A549 treated with Mapracorat at 1 μM for 4 hours (cell line): Measurements from ENCODE around the gene SLAMF7. TPM values are rescaled to one million over a fixed set of nuclear protein-coding genes. Genes with fewer than 3 reads are reported as not detected.

Experiments used
- total RNA-seq: library from RNA; stranded (reverse); fragments of 200-300 nt; extraction: Qiagen RNA extraction; gene quantifications from 5 replicates; pipeline ENCODE4 v1.2.3, GENCODE V29; 2022

The SLAMF7 gene
- 1.3 to 2.9 TPM (median 1.6 TPM) in 5 replicates for total RNA-seq

GRCh38 chr1:160739098-160739511, at the start of gene SLAMF7:
Gene SLAMF7, plus strand, starts transcription at chr1:160739247. Its CDS starts 55 bp downstream, at chr1:160739302.

DNA sequence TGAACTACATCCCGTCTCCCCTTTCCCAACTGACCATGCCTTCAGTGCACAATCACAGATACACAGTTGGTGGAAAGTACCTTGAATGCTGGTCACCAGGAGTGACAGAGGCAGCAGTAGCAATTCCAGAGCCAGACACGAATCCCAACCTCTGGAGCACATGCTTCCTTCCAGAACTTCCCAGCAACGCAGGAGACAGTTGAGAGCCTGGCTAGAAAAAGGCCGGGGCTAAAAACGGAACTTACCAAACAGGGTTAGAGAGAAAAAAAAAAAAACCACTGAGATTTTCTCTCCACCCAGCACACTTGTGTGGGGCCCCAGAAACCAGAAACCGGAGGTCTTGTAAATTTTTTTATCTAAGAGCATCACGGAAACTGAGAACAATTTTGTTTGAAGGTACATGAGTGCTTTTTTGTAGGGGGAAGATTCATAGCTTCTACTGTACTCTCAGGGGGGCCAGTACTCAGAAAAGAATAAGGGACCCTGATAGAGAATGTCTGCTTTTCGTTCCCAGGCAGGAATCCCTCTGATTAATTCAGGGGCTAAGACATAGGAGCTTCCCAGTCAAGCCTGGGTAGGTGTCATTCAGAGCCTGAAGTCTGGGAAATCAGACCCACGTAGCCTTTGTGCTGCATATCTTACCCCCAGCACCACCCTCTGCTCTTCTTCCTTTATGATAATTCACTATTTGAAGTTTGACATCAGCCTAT, 27.3 kb upstream of the SLAMF7 start, which contains the start of gene CD48:
Gene CD48 (minus strand): TSS at position 221 of the 710 bp plus-strand sequence. CDS start 59 bp downstream, at position 162.

DNA sequence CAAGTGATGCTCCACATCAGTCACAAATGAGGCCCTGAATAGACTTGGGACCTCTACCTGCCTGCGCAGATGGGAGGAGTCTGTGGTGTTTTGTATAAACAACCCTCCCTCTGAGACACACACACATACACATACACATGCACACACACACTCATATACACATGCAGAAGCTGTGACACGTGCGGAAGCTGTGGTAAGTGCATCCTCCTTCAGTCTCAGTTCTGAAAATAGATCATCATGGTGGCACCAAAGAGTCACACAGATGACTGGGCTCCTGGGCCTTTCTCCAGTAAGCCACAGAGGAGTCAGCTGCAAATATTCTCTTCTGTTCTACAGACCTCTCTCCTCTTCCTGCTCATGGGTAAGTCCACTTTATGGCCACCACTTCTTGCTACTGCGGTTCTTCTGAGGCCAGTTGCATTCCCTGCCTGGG, 56.9 kb downstream of the SLAMF7 start, which contains the start of gene LY9:
Gene LY9 (plus strand): TSS at position 224 of the 433 bp plus-strand sequence. CDS start 14 bp downstream, at position 238.

Other genes starting within 250 kb of the SLAMF7 start
- not detected in 5 replicates for gene SLAMF6, start 216.0 kb upstream of the SLAMF7 start, total RNA-seq
- not detected in 5 replicates for gene CD84, start 159.8 kb upstream of the SLAMF7 start, total RNA-seq
- gene SLAMF1, start 92.2 kb upstream of the SLAMF7 start, total RNA-seq = not detected in 5 replicates
- gene CD48, start 27.4 kb upstream of the SLAMF7 start, total RNA-seq = not detected in 5 replicates
- gene LY9, start 56.9 kb downstream of the SLAMF7 start, total RNA-seq = 0.07 to 0.19 TPM (median 0.14 TPM) in 4 of 5 replicates, not detected in the other
- gene CD244, start 123.6 kb downstream of the SLAMF7 start, total RNA-seq = not detected in 5 replicates
- not detected in 5 replicates for gene ITLN1, start 145.9 kb downstream of the SLAMF7 start, total RNA-seq
- gene ITLN2, start 215.6 kb downstream of the SLAMF7 start, total RNA-seq = 0.55 to 0.85 TPM (median 0.62 TPM) in 5 replicates